Esophagus mucosa (tissue), 1 donor: ENCODE data around the gene MBD3L4. TPM values are rescaled to one million over a fixed set of nuclear protein-coding genes. Genes with fewer than 3 reads are reported as not detected.
"Not testable (repeated sequence)": the region's sequence is repeated elsewhere in the genome, so short reads cannot be mapped to it uniquely, and the experiment has no call there.

ENCODE experiments used
- ATAC-seq: fragments of 200-7000 bp; cut with Tn5 transposase; one replicate; pipeline ENCODE4 v1.9.1; 2020
- total RNA-seq: library from RNA; stranded (reverse); gene quantifications from one replicate; pipeline ENCODE4 v1.2.4, GENCODE V29; 2023
- donor health status: DM: yes; HTN: yes; CAD: no.

Gene MBD3L4
- not detected for total RNA-seq

GRCh38 chr19:7040079-7040478 is at the start of gene MBD3L4:
Gene MBD3L4 (minus strand): TSS chr19:7040179. CDS start chr19:7040144, 35 bp downstream.
- not testable (repeated sequence) for ATAC-seq

- ATAC-seq = no peak
Measured at GRCh38 chr19:7088999-7089398, 49.0 kb upstream of the MBD3L4 start.

GRCh38 chr19:7083076-7083956 is 43.3 kb upstream of the MBD3L4 start:
- no peak for ATAC-seq

GRCh38 chr19:7078008-7078407 is 38.0 kb upstream of the MBD3L4 start:
- ATAC-seq = no peak

- no peak for ATAC-seq
Measured at GRCh38 chr19:7076151-7076550, 36.2 kb upstream of the MBD3L4 start.

GRCh38 chr19:7074705-7075282 is 34.8 kb upstream of the MBD3L4 start:
- ATAC-seq = no peak

- ATAC-seq = no peak
Measured at GRCh38 chr19:7072541-7072940, 32.6 kb upstream of the MBD3L4 start.

- ATAC-seq = peak; percentile 12
Measured at GRCh38 chr19:7069904-7070226, 29.9 kb upstream of the MBD3L4 start.

- ATAC-seq = peak; percentile 100
Measured at GRCh38 chr19:7069042-7069903, 29.3 kb upstream of the MBD3L4 start, which contains the start of gene ZNF557. Gene ZNF557 (plus strand): TSS chr19:7069703. CDS start chr19:7075075, 5,372 bp downstream.

- no peak for ATAC-seq
Measured at GRCh38 chr19:7068599-7068998, 28.6 kb upstream of the MBD3L4 start.

- ATAC-seq = no peak
Measured at GRCh38 chr19:7067716-7068115, 27.7 kb upstream of the MBD3L4 start.

- not testable (repeated sequence) for ATAC-seq
Measured at GRCh38 chr19:7067122-7067521, 27.1 kb upstream of the MBD3L4 start.

GRCh38 chr19:7063764-7064418 is 23.9 kb upstream of the MBD3L4 start:
- no peak for ATAC-seq

- no peak for ATAC-seq
Measured at GRCh38 chr19:7063339-7063738, 23.4 kb upstream of the MBD3L4 start.

GRCh38 chr19:7059977-7060376 is 20.0 kb upstream of the MBD3L4 start:
- not testable (repeated sequence) for ATAC-seq

GRCh38 chr19:7058576-7058975 is 18.6 kb upstream of the MBD3L4 start, which contains the start of gene MBD3L3:
Gene MBD3L3 (minus strand): TSS chr19:7058676. CDS start chr19:7058605, 71 bp downstream.
- not testable (repeated sequence) for ATAC-seq

GRCh38 chr19:7056371-7056770 is 16.4 kb upstream of the MBD3L4 start:
- ATAC-seq = not testable (repeated sequence)

- ATAC-seq = not testable (repeated sequence)
Measured at GRCh38 chr19:7055679-7056078, 15.7 kb upstream of the MBD3L4 start.

- ATAC-seq = not testable (repeated sequence)
Measured at GRCh38 chr19:7054635-7055368, 14.8 kb upstream of the MBD3L4 start.

GRCh38 chr19:7052896-7053295 is 12.9 kb upstream of the MBD3L4 start:
- not testable (repeated sequence) for ATAC-seq

- not testable (repeated sequence) for ATAC-seq
Measured at GRCh38 chr19:7051421-7051820, 11.4 kb upstream of the MBD3L4 start.

- not testable (repeated sequence) for ATAC-seq
Measured at GRCh38 chr19:7049021-7049420, 9.0 kb upstream of the MBD3L4 start, which contains the start of gene MBD3L2. Gene MBD3L2 (plus strand): TSS chr19:7049321. CDS start chr19:7049374, 53 bp downstream.
